Mucosa of rectum (tissue), 2 donors: ENCODE results near the gene PTPRG.

ENCODE experiments used
- H3K27ac ChIP-seq, 2 donors: one replicate each; pipeline ENCODE4 v1.7.0; 2013; ENCODE audit warnings: inconsistent platforms in 2 of 2, low read depth in 2 of 2, low read length in 2 of 2
- H3K27me3 ChIP-seq, 2 donors: one replicate each; pipeline ENCODE4 v1.7.0; 2013; ENCODE audit warnings: low read length in 2 of 2; ENCODE audit not compliant: control insufficient read depth in 2 of 2, insufficient read depth in 2 of 2
- H3K36me3 ChIP-seq, 2 donors: one replicate each; pipeline ENCODE4 v1.7.0; 2013; ENCODE audit warnings: low read length in 2 of 2; ENCODE audit not compliant: control insufficient read depth in 2 of 2, insufficient read depth in 2 of 2
- H3K4me1 ChIP-seq, 2 donors: one replicate each; pipeline ENCODE4 v1.7.0; 2013; ENCODE audit warnings: low read length in 2 of 2, mild to moderate bottlenecking in 1 of 2; ENCODE audit not compliant: control insufficient read depth in 2 of 2, insufficient read depth in 2 of 2
- H3K4me3 ChIP-seq, 2 donors: one replicate each; pipeline ENCODE4 v1.7.0; 2013; ENCODE audit warnings: low read length in 2 of 2
- H3K9ac ChIP-seq, 2 donors: one replicate each; pipeline ENCODE4 v1.7.0; 2013; ENCODE audit warnings: low read length in 2 of 2, low read depth in 1 of 2, mild to moderate bottlenecking in 1 of 2
- H3K9me3 ChIP-seq, 2 donors: one replicate each; pipeline ENCODE4 v1.7.0; 2013; ENCODE audit warnings: low read length in 2 of 2; ENCODE audit not compliant: control insufficient read depth in 2 of 2
- donor health status: healthy.
- donor health status: Normal muscosa, but diverticular disease.

PTPRG gene

DNA sequence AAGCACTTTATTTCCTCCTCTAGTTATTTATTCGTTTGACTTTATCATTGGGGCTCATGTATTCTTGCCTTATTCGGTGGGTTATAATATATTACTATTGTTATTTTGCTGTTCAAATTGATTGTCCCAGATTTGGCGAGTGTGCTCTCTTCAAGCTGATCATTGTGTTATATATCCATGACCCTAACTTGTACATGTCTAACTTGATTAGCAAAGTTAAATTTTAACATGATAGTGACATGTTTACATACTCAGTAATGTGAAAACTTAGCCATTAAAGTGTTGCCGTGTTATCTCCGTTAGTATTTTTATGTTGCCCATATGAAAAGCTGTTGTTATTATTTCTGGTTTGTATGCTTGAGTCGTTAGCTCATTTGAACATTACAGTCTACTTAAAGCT lies 327.9 kb downstream of the PTPRG start:
- no peak overlapping the region for H3K27ac ChIP-seq
- H3K36me3 ChIP-seq = no peaks in the 10 kb centered on the region
- H3K4me3 ChIP-seq = no peak overlapping the region
- H3K9ac ChIP-seq = no peak overlapping the region
- H3K9me3 ChIP-seq = no peaks in the 10 kb centered on the region
- no peaks in the 10 kb centered on the region for H3K27me3 ChIP-seq
- H3K4me1 ChIP-seq = peaks cover 0 to under 1% of the 10 kb centered on the region in 2 donors

GRCh38 chr3:61890167-61890566 lies 328.8 kb downstream of the PTPRG start:
- no peak overlapping the region for H3K9ac ChIP-seq
- H3K27ac ChIP-seq = no peak overlapping the region
- no peaks in the 10 kb centered on the region for H3K9me3 ChIP-seq
- peaks cover 0 to 8% of the 10 kb centered on the region in 2 donors for H3K4me1 ChIP-seq
- no peaks in the 10 kb centered on the region for H3K36me3 ChIP-seq
- H3K4me3 ChIP-seq = no peak overlapping the region
- H3K27me3 ChIP-seq = no peaks in the 10 kb centered on the region

GRCh38 chr3:61890586-61890985 lies 329.2 kb downstream of the PTPRG start:
- H3K27me3 ChIP-seq = no peaks in the 10 kb centered on the region

GRCh38 chr3:61892891-61893290 lies 331.5 kb downstream of the PTPRG start:
- Histone ChIP-seq H3K9ac (no peak overlapping the region), H3K27me3 (no peaks in the 10 kb centered on the region), H3K4me3 (no peak overlapping the region), H3K4me1 (peaks cover 0 to 13% of the 10 kb centered on the region in 2 donors), H3K36me3 (no peaks in the 10 kb centered on the region), H3K9me3 (no peaks in the 10 kb centered on the region), H3K27ac (no peak overlapping the region)

More at GRCh38 chr3:61890586-61890985, 329.2 kb downstream of the PTPRG start:
- Histone ChIP-seq H3K27ac (no peak overlapping the region), H3K36me3 (no peaks in the 10 kb centered on the region), H3K4me3 (no peak overlapping the region), H3K9ac (no peak overlapping the region), H3K9me3 (no peaks in the 10 kb centered on the region), H3K4me1 (peaks cover 0 to 12% of the 10 kb centered on the region in 2 donors)

DNA sequence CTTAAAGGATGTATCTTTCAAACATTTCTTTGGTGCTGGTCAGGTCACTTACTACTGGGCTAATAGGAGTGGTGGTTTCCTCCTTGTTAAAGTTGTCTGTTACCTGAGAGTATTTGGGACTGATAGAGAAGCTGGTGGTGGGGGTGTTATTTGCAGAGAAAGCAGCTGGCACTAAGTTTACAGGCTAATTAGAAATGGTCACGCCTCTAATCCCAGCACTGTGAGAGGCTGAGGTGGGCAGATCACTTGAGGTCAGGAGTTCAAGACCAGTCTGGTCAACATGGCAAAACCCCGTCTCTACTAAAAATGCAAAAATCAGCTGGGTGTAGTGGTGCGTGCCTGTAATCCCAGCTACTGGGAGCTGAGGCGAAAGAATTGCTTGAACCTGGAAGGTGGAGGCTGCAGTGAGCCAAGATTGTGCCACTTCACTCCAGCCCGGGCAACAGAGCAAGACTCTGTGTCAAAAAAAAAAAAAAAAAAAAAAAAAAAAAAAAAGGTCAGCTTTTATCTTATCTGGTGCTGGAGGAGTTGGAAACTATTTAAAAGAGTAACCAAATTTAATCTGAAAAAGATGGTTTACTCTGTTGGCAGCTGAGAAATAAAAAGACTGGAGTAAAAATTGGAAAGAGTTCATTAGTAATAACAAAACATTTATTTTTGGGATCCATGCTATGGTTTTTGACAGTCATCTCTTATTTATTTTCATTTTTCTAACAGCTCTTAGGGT lies 332.6 kb downstream of the PTPRG start:
- Histone ChIP-seq H3K9ac (no peak overlapping the region), H3K27me3 (no peaks in the 10 kb centered on the region), H3K36me3 (no peaks in the 10 kb centered on the region), H3K27ac (peak overlapping the region in 1 of 2 donors; percentile 71), H3K9me3 (no peaks in the 10 kb centered on the region), H3K4me1 (peaks cover 0 to 13% of the 10 kb centered on the region in 2 donors), H3K4me3 (no peak overlapping the region)

DNA sequence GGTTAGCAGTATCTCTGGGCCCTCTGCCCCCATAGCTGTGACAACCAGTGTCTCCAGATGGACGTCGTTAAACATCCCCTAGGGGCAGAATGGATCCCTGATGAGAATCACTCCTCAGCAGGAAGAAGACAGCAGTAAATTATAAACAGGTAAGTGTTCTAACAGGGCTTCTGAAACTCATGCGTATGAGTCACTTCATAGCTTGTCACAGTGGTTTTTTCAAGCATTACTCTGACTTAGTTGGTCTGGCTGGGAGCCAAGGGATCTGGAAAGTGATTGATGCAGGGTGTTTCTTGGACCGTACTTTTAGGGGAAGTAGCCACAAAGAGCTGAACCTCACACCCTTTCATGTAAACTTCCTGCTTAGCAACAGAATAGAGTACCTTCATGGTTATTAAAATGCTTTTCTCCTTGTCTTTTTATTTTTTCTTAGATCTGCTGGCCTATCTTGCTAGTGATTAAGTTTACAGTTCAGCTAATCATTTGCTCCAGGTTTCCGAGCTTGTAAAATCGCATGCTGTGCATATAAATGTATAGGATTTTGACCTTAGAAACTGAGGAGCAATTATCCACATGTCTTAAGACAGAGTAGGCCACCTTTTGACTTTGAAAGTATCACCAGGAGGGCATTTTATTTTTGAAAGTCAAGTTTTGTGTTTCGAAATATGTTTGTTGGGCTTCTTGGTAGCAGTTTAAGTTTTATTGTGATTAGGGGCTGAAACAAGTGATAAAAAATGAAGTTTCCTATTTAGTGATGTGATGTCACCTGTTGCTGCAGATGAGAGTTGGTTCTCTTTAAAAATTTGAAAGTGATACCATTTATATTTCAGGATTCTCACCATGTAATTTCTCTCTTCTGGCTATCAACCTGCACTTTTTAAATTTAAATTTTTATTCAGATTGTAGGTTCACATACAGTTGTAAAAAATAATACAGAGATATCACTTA lies 333.9 kb downstream of the PTPRG start:
- Histone ChIP-seq H3K9me3 (no peaks in the 10 kb centered on the region), H3K36me3 (no peaks in the 10 kb centered on the region), H3K27ac (peak overlapping the region; percentile 49 to 71), H3K4me3 (no peak overlapping the region), H3K27me3 (no peaks in the 10 kb centered on the region), H3K9ac (peak overlapping the region in 1 of 2 donors; percentile 12), H3K4me1 (peaks cover 0 to 13% of the 10 kb centered on the region in 2 donors)

DNA sequence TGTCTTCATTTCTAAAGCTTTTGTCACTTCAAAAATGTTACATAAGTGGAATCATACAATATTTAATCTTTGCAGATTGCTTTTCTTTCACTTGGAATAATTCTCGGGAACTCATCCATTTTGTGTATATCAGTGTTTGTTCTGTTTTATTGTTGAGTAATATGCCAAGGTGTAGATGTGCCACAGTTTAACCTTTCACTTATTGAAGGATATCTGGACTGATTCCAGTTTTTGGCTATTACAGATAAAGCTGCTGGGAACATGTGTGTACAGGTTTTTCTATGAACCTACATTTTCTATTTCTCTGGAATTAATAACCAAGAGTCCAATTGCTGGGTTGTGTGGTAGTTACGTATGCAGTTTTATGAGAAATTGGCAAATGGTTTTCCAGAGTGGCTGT lies 334.9 kb downstream of the PTPRG start:
- Histone ChIP-seq H3K4me1 (peaks cover 0 to 13% of the 10 kb centered on the region in 2 donors), H3K27ac (no peak overlapping the region), H3K9me3 (no peaks in the 10 kb centered on the region), H3K9ac (no peak overlapping the region), H3K27me3 (no peaks in the 10 kb centered on the region), H3K36me3 (no peaks in the 10 kb centered on the region), H3K4me3 (no peak overlapping the region)

- no peaks in the 10 kb centered on the region for H3K36me3 ChIP-seq
- no peaks in the 10 kb centered on the region for H3K27me3 ChIP-seq
- no peak overlapping the region for H3K4me3 ChIP-seq
- peaks cover 0 to 13% of the 10 kb centered on the region in 2 donors for H3K4me1 ChIP-seq
- H3K9me3 ChIP-seq = no peaks in the 10 kb centered on the region
- no peak overlapping the region for H3K27ac ChIP-seq
- no peak overlapping the region for H3K9ac ChIP-seq
Measured at GRCh38 chr3:61897848-61898247, 336.5 kb downstream of the PTPRG start.

GRCh38 chr3:61899700-61900462 lies 338.5 kb downstream of the PTPRG start:
- no peak overlapping the region for H3K27ac ChIP-seq
- no peaks in the 10 kb centered on the region for H3K27me3 ChIP-seq
- peaks cover 0 to 6% of the 10 kb centered on the region in 2 donors for H3K4me1 ChIP-seq
- H3K9ac ChIP-seq = no peak overlapping the region
- no peaks in the 10 kb centered on the region for H3K36me3 ChIP-seq
- H3K9me3 ChIP-seq = no peaks in the 10 kb centered on the region
- H3K4me3 ChIP-seq = no peak overlapping the region
